Ascending aorta (tissue), 2 donors: ENCODE data around the gene PRKAR1B. TPM values are rescaled to one million over a fixed set of nuclear protein-coding genes. Genes with fewer than 3 reads are reported as not detected.

Experiments
- DNase-seq, 2 donors: peaks; one replicate each; pipeline ENCODE4 v3.0.0-alpha.2; 2019; ENCODE audit warnings: low spot score in 2 of 2
- H3K27ac ChIP-seq, 2 donors: fragments of 200-600 bp; sonication (generic); one replicate each; pipeline ENCODE4 v1.5.1; 2016 to 2017; ENCODE audit warnings: mild to moderate bottlenecking in 1 of 2
- H3K27me3 ChIP-seq: fragments of 200-600 bp; sonication (generic); one replicate; pipeline ENCODE4 v1.5.1; 2017
- H3K36me3 ChIP-seq, 2 donors: fragments of 200-600 bp; sonication (generic); one replicate each; pipeline ENCODE4 v1.5.1; 2016
- H3K4me1 ChIP-seq, 2 donors: fragments of 200-600 bp; sonication (generic); one replicate each; pipeline ENCODE4 v1.5.1; 2016 to 2017; ENCODE audit warnings: mild to moderate bottlenecking in 1 of 2
- H3K4me3 ChIP-seq, 2 donors: fragments of 200-600 bp; sonication (generic); one replicate each; pipeline ENCODE4 v1.5.1; 2016 to 2017; ENCODE audit warnings: mild to moderate bottlenecking in 1 of 2
- H3K9me3 ChIP-seq, 2 donors: fragments of 200-600 bp; sonication (generic); one replicate each; pipeline ENCODE4 v1.5.1; 2016
- intact Hi-C: fragments of 100-400 bp; cut with DNase I; formaldehyde crosslinking; loops from one replicate; pipeline ENCODE4 v1.15.1; 2023
- total RNA-seq: library from RNA; depleted of rRNA; stranded (reverse); fragments of >200 nt; gene quantifications from one replicate; pipeline ENCODE4 v1.1.0, GENCODE V29; 2016
- TF ChIP-seq, protein P1 (sequence below), 3 experiments: fragments of 200-600 bp in 2 of 3; fragments of 450-650 bp in 1 of 3; sonication (generic) in 2 of 3; IDR thresholded peaks; one replicate each; pipeline ENCODE4 v1.5.1; 2016 to 2019; ENCODE audit warnings: antibody characterized with exemption in 3 of 3, mild to moderate bottlenecking in 1 of 3, moderate library complexity in 1 of 3

The PRKAR1B gene
- total RNA-seq, 1 donor from 2014 or later: 13.0 TPM

DNA sequence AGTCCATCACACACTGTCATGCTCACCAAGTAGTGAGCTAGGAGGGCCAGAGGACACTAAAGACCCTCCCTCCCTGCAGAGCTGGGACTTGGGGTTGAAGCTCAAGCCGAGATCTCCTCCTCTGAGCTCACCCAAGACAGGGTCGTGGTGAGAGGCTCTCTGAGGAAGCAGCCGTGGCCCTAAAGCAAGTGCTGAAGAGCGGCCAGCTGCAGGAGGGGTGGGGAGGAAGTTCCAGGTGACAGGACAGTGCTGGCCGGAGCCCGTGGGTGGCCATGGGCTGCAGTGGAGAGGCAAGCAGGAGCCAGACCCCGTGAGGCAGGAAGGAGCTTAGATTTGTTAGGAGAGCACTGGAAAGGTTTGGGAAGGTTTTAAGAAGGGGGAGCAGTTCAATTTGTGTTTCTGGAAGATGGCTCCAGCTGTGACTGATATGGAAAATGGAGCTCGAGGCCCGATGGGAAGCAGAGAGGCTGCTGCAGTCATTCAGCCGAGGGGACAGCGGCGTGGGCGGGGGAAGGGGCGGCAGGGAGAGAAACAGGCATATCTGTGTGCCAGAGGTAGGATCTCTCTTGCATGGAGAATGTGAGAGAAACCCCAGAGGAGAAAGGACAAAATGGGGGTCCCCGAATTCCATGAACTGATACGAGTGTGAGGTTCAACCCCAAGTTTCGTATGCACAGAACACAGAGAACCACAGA is 27.5 kb downstream of the PRKAR1B start:
- Histone ChIP-seq H3K36me3 (no peaks in the 10 kb centered on the region), H3K27me3 (no peaks in the 10 kb centered on the region), H3K4me1 (no peaks in the 10 kb centered on the region), H3K9me3 (no peaks in the 10 kb centered on the region), H3K27ac (no peak overlapping the region), H3K4me3 (no peak overlapping the region)
- peak in 1 of 2 donors; percentile 38 for DNase-seq
- intact Hi-C loops: no loop called here
- TF ChIP-seq, protein P1, sequence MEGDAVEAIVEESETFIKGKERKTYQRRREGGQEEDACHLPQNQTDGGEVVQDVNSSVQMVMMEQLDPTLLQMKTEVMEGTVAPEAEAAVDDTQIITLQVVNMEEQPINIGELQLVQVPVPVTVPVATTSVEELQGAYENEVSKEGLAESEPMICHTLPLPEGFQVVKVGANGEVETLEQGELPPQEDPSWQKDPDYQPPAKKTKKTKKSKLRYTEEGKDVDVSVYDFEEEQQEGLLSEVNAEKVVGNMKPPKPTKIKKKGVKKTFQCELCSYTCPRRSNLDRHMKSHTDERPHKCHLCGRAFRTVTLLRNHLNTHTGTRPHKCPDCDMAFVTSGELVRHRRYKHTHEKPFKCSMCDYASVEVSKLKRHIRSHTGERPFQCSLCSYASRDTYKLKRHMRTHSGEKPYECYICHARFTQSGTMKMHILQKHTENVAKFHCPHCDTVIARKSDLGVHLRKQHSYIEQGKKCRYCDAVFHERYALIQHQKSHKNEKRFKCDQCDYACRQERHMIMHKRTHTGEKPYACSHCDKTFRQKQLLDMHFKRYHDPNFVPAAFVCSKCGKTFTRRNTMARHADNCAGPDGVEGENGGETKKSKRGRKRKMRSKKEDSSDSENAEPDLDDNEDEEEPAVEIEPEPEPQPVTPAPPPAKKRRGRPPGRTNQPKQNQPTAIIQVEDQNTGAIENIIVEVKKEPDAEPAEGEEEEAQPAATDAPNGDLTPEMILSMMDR (IDR thresholded peaks at IDR 0.05): no peak

DNA sequence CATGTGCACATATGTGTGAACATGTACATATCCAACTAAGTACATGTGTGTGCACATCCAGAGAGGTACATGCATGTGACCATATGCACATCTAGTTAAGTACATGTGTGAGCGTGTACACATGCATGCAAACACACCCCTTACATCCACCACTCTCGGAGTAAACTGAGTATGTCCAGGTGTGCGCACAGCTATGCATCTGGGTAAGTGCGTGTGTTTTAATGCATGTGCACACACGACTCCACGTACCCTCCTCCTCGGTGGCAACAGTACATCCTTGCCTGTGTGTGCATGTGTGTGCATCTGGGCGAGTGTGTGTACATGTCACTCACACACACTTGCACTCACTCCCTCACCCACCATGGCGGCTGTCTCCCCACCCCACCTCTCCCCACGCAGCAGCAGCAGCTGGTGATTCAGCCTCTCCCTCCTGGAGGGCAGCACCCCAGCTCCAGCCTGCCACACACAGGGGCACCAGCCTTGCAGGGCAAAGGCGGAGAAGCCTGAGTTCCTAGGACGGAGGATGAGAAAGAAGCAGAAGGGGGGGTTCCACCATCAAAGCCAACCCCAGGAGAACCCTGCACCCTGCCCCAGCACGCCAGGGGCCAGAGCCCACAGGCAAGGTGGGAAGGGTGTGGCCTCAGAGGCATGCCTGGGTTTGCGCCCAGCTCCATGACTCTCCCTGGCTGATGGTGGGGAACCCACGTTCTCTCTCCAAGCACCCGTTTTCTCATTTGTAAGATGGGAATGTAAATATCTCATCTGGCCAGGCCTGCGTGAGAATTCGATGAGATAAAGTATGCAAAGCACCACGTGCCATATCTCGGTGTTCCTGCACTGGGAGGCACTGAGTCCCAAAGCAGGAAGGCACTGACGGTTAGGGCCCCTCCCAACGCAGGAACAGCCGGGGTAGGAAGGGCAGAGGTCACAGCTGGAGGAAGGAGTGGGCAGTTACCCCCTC is 28.3 kb downstream of the PRKAR1B start:
- H3K27me3 ChIP-seq: no peaks in the 10 kb centered on the region
- intact Hi-C loops: no loop called here
- no peaks in the 10 kb centered on the region for H3K9me3 ChIP-seq
- no peak overlapping the region for H3K27ac ChIP-seq
- H3K36me3 ChIP-seq: no peaks in the 10 kb centered on the region
- no peaks in the 10 kb centered on the region for H3K4me1 ChIP-seq
- TF ChIP-seq, protein P1 (IDR thresholded peaks at IDR 0.05): no peak
- no peak overlapping the region for H3K4me3 ChIP-seq
- DNase-seq: peak in 1 of 2 donors; percentile 44

DNA sequence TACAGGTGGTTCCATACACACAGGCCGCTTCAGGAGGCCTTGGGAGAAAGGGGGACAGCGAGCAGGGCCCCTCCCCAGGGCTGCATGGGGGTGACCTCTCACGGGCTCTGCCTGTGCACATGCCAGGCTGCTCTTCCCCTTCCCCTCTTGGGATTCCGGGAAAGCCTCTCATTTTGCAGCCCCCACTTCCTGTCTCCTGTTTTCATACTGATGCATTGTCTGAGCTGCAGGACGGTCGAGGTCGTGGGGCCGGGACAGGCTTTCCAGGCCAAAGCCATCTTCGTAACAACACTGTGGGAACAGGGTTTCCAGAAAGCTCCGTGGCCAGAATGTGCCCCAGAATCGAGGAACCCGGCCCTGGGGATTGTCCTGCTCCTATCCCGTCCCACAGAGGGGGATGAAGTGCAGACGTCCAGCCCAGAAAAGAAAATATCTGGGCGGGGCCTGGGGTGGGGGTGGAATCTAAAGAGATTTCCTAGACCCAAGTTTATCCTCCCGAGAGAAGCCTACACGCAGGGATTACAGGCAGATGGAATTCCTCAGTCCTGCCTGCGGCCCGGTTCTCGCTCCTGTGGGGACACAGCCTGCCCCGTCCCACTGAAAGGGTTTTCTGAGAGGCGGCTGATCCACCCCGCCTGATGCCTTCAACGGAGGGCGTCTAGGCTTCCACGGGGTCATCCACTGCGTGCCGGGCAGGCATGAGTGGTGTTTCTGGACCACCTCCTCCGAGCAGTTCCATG is 30.1 kb downstream of the PRKAR1B start:
- no peaks in the 10 kb centered on the region for H3K27me3 ChIP-seq
- H3K4me3 ChIP-seq: no peak overlapping the region
- DNase-seq: no peak
- H3K9me3 ChIP-seq: no peaks in the 10 kb centered on the region
- H3K4me1 ChIP-seq: no peaks in the 10 kb centered on the region
- intact Hi-C loops: no loop called here
- no peaks in the 10 kb centered on the region for H3K36me3 ChIP-seq
- TF ChIP-seq, protein P1 (IDR thresholded peaks at IDR 0.05): no peak
- H3K27ac ChIP-seq: no peak overlapping the region

DNA sequence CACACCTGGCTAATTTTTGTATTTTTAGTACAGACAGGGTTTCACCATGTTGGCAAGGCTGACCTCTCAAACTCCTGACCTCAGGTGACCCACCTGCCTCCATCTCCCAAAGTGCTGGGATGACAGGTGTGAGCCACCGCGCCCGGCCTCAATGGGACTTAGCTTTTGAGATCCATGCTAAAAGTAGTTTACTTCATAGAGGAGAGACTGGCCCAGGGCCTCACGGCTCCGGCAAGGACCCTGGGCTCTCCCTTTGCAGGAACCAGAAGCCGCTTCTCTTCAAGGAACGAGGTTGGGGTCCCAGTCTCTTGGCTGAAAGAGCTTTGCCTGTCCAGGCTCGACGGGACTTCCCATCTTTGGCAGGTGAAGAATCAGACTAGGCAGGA is 30.7 kb downstream of the PRKAR1B start:
- TF ChIP-seq, protein P1 (IDR thresholded peaks at IDR 0.05): no peak
- H3K4me1 ChIP-seq: no peaks in the 10 kb centered on the region
- H3K27ac ChIP-seq: no peak overlapping the region
- no peaks in the 10 kb centered on the region for H3K36me3 ChIP-seq
- no peaks in the 10 kb centered on the region for H3K27me3 ChIP-seq
- DNase-seq: no peak
- intact Hi-C loops: no loop called here
- no peaks in the 10 kb centered on the region for H3K9me3 ChIP-seq
- no peak overlapping the region for H3K4me3 ChIP-seq

DNA sequence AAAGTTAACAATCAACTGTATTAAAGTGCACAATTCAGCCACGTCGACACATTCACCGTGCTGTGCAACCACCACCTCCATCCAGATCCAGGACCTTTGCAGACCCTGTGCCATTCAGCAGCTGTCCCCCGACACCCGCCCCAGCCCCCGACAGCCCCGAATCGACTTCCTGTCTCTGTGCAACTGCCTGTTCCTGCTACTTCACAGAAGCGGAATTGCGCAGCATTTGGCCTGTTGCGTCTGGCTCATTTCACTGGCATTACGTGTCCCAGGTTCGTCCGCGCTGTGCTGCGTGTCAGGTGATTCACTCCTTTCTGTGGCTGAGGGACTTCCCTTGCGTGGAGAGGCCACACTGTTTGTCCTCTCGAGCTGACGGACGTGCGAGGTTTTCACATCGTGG is 33.8 kb downstream of the PRKAR1B start:
- Histone ChIP-seq H3K4me3 (no peak overlapping the region), H3K27me3 (no peaks in the 10 kb centered on the region), H3K27ac (no peak overlapping the region), H3K9me3 (peaks cover 0 to 8% of the 10 kb centered on the region in 2 donors), H3K36me3 (no peaks in the 10 kb centered on the region), H3K4me1 (no peaks in the 10 kb centered on the region)
- DNase-seq: peak in 1 of 2 donors; percentile 22
- TF ChIP-seq, protein P1 (IDR thresholded peaks at IDR 0.05): no peak
- intact Hi-C loops: no loop called here
